Measurements from ENCODE around the gene KIAA1958.
"Not testable (repeated sequence)": the region's sequence is repeated elsewhere in the genome, so short reads cannot be mapped to it uniquely, and the experiment has no call there.

The KIAA1958 gene

GRCh38 chr9:112489039-112489546 is 2.5 kb downstream of the KIAA1958 start:
- in situ Hi-C loops (cut with MboI; ENCODE audit: low sequenced_read_pairs): no loop called here

GRCh38 chr9:112489876-112490666 is 3.4 kb downstream of the KIAA1958 start:
- in situ Hi-C loops (cut with MboI; ENCODE audit: low sequenced_read_pairs): no loop called here

- in situ Hi-C loops (cut with MboI; ENCODE audit: low sequenced_read_pairs): no loop called here
These were observed 6.9 kb downstream of the KIAA1958 start for GRCh38 chr9:112493393-112494137.

GRCh38 chr9:112494153-112494552 is 7.5 kb downstream of the KIAA1958 start:
- in situ Hi-C loops (cut with MboI; ENCODE audit: low sequenced_read_pairs): no loop called here

- in situ Hi-C loops (cut with MboI; ENCODE audit: low sequenced_read_pairs): no loop called here
These were observed 9.0 kb downstream of the KIAA1958 start for GRCh38 chr9:112495614-112496013.

- in situ Hi-C loops (cut with MboI; ENCODE audit: low sequenced_read_pairs): no loop called here
These were observed 9.6 kb downstream of the KIAA1958 start for GRCh38 chr9:112496074-112496722.

GRCh38 chr9:112500842-112501241 is 14.2 kb downstream of the KIAA1958 start:
- in situ Hi-C loops (cut with MboI; ENCODE audit: low sequenced_read_pairs): no loop called here

- in situ Hi-C loops (cut with MboI; ENCODE audit: low sequenced_read_pairs): no loop called here
These were observed 14.7 kb downstream of the KIAA1958 start for GRCh38 chr9:112501287-112501686.

GRCh38 chr9:112502175-112502946 is 15.7 kb downstream of the KIAA1958 start:
- in situ Hi-C loops (cut with MboI; ENCODE audit: low sequenced_read_pairs): no loop called here

GRCh38 chr9:112503170-112503569 is 16.5 kb downstream of the KIAA1958 start:
- in situ Hi-C loops (cut with MboI; ENCODE audit: low sequenced_read_pairs): no loop called here

- in situ Hi-C loops (cut with MboI; ENCODE audit: low sequenced_read_pairs): no loop called here
These were observed 18.5 kb downstream of the KIAA1958 start for GRCh38 chr9:112505086-112505485.

- in situ Hi-C loops (cut with MboI; ENCODE audit: low sequenced_read_pairs): no loop called here
These were observed 19.0 kb downstream of the KIAA1958 start for GRCh38 chr9:112505607-112506006.

- in situ Hi-C loops (cut with MboI; ENCODE audit: low sequenced_read_pairs): no loop called here
These were observed 19.9 kb downstream of the KIAA1958 start for GRCh38 chr9:112506571-112506970.

- in situ Hi-C loops (cut with MboI; ENCODE audit: low sequenced_read_pairs): no loop called here
These were observed 20.5 kb downstream of the KIAA1958 start for GRCh38 chr9:112507001-112507680.

GRCh38 chr9:112508377-112508776 is 21.8 kb downstream of the KIAA1958 start:
- in situ Hi-C loops (cut with MboI; ENCODE audit: low sequenced_read_pairs): no loop called here

- in situ Hi-C loops (cut with MboI; ENCODE audit: low sequenced_read_pairs): not testable (repeated sequence)
These were observed 25.8 kb downstream of the KIAA1958 start for GRCh38 chr9:112512377-112512776.

- in situ Hi-C loops (cut with MboI; ENCODE audit: low sequenced_read_pairs): no loop called here
These were observed 30.1 kb downstream of the KIAA1958 start for GRCh38 chr9:112516769-112517168.

- in situ Hi-C loops (cut with MboI; ENCODE audit: low sequenced_read_pairs): no loop called here
These were observed 33.4 kb downstream of the KIAA1958 start for GRCh38 chr9:112520069-112520468.

- in situ Hi-C loops (cut with MboI; ENCODE audit: low sequenced_read_pairs): no loop called here
These were observed 34.0 kb downstream of the KIAA1958 start for GRCh38 chr9:112520656-112521055.

- in situ Hi-C loops (cut with MboI; ENCODE audit: low sequenced_read_pairs): no loop called here
These were observed 40.3 kb downstream of the KIAA1958 start for GRCh38 chr9:112526973-112527372.
